Measurements from ENCODE around the gene TCHH.

TCHH gene

GRCh38 chr1:152067150-152067549 is 48.1 kb downstream of the TCHH start:
- no peak for DNase-seq

- DNase-seq, result no peak
Observed at GRCh38 chr1:152061952-152062351, 53.3 kb downstream of the TCHH start.
